T-helper 1 cell (primary cell): ENCODE measurements around the gene KCNC1.

Experiments used
- DNase-seq, 5 donors: peaks; one replicate each; pipeline ENCODE4 v3.0.0-alpha.2; 2012 to 2020
- total RNA-seq, 4 donors: gene quantifications; one replicate each; lab custom pipeline; 2026; lab: John Stamatoyannopoulos, UW

KCNC1 gene
- 0 reads per million in 4 donors for total RNA-seq

GRCh38 chr11:17734418-17734911 is at the start of gene KCNC1:
TSS of gene KCNC1 (plus strand) at chr11:17734781. CDS start at chr11:17736003, 1,222 bp downstream.
- no peak for DNase-seq

- no peak for DNase-seq
Observed at GRCh38 chr11:17686231-17686980, 48.2 kb upstream of the KCNC1 start.

- DNase-seq = no peak
Observed at GRCh38 chr11:17687946-17688670, 46.5 kb upstream of the KCNC1 start.

GRCh38 chr11:17691550-17691949 is 43.0 kb upstream of the KCNC1 start:
- DNase-seq = no peak

GRCh38 chr11:17691976-17692375 is 42.6 kb upstream of the KCNC1 start:
- no peak for DNase-seq

- DNase-seq = no peak
Observed at GRCh38 chr11:17692931-17693330, 41.6 kb upstream of the KCNC1 start.

DNA sequence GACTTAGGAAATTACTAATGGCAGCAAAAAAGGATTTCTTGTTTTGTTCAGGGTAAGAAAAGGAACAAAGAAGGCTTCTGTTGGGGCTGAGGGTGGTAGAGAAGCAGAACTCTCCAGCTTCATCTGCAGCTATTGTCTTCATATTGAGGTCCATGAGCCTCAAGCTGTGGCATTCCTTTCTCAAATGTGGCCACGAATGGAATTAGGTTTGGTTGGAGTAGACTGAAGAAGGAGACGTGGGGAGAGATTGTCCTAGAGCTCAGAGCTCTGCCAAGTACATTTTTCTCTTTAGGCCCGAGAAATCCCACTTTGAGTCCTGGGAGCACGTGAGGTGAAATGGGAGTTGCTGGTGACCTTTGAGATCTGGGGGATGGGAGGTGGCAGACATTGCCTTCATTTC is 41.0 kb upstream of the KCNC1 start:
- DNase-seq = no peak

- DNase-seq = no peak
Observed at GRCh38 chr11:17694494-17695110, 40.0 kb upstream of the KCNC1 start.

GRCh38 chr11:17695454-17696441 is 38.8 kb upstream of the KCNC1 start:
- DNase-seq = no peak

- no peak for DNase-seq
Observed at GRCh38 chr11:17696741-17697140, 37.8 kb upstream of the KCNC1 start.

DNA sequence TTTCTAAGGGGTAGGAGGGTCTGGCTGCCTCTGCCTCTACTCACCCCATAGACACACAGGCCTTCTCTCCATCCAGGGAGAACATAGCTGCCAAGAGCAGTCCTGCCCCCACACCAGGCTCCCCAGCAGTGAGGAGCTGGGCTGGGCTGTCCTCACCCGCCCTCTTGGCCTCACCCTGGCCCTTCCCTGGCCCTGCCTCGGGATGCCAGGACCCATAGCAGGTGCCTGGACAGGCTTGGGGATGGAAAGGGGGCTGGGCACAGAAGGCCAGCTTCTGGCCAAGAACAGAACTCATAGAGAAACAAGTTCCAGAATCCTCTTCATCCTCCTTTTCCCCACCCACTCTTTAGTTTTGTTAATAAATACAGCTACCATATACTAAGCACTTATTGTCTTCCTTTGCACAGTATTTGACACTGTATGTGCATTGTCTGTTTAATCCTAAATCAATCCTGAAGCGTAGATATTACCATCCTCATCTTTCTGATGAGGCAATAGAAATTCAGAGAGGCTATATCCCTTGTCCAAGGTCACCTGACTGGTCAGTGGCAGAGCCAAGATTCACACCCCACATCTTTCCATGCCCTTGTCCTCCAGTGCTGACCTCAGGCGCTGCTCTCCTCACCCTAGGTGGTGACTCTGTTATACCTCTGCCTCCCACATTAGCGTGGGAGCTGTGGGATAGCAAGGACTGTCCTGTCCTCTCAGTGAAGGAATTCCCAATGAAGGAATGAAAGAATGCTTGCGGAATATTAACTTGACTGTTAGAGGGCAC is 37.2 kb upstream of the KCNC1 start:
- no peak for DNase-seq

- no peak for DNase-seq
Observed at GRCh38 chr11:17699147-17700114, 35.1 kb upstream of the KCNC1 start.

GRCh38 chr11:17700991-17701390 is 33.6 kb upstream of the KCNC1 start:
- DNase-seq = no peak

- DNase-seq = no peak
Observed at GRCh38 chr11:17702876-17703275, 31.7 kb upstream of the KCNC1 start.

DNA sequence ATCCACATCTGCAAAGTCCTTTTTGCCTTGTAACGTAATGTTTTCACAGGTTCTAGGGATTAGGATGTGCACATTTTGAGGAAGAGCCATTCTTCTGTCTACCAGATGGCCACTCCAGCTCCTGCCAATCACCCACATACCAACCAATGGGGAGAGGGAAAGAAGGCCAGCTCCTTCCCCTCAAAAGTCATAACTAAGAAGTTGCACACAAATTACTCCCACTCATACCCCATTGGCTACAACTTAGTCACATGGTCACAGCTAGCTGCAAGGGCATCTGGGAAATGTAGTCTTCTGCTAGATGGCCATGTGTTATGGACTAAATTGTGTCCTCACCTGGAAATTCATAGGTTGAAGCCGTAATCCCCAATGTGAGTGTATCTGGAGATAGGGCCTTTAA is 30.6 kb upstream of the KCNC1 start:
- DNase-seq = no peak

- no peak for DNase-seq
Observed at GRCh38 chr11:17707830-17708229, 26.8 kb upstream of the KCNC1 start.

- no peak for DNase-seq
Observed at GRCh38 chr11:17711836-17712235, 22.7 kb upstream of the KCNC1 start.

GRCh38 chr11:17713851-17714250 is 20.7 kb upstream of the KCNC1 start:
- no peak for DNase-seq

- no peak for DNase-seq
Observed at GRCh38 chr11:17714356-17714854, 20.2 kb upstream of the KCNC1 start.

GRCh38 chr11:17714870-17715269 is 19.7 kb upstream of the KCNC1 start:
- no peak for DNase-seq
